T-helper 1 cell (primary cell): Measurements from ENCODE around the gene MC1R.
"Not testable (repeated sequence)": the region's sequence is repeated elsewhere in the genome, so short reads cannot be mapped to it uniquely, and the experiment has no call there.

ENCODE experiments used
- DNase-seq, 5 donors: peaks; one replicate each; pipeline ENCODE4 v3.0.0-alpha.2; 2012 to 2020

Gene MC1R

GRCh38 chr16:89962754-89963498 lies 44.3 kb downstream of the MC1R start:
- DNase-seq, result no peak

- no peak for DNase-seq
These were observed 45.5 kb downstream of the MC1R start for GRCh38 chr16:89964201-89964600.

- no peak for DNase-seq
These were observed 47.0 kb downstream of the MC1R start for GRCh38 chr16:89965447-89966225.

GRCh38 chr16:89966756-89967155 lies 48.1 kb downstream of the MC1R start:
- no peak for DNase-seq

- DNase-seq, result not testable (repeated sequence)
These were observed 48.8 kb downstream of the MC1R start for GRCh38 chr16:89967436-89967835.

- DNase-seq, result not testable (repeated sequence)
These were observed 49.4 kb downstream of the MC1R start for GRCh38 chr16:89968074-89968473.

GRCh38 chr16:89969741-89970410 lies 51.2 kb downstream of the MC1R start:
- no peak for DNase-seq
